Measurements from ENCODE around the gene OR4N5. TPM values are rescaled to one million over a fixed set of nuclear protein-coding genes. Genes with fewer than 3 reads are reported as not detected.

The OR4N5 gene
- total RNA-seq, 4 donors from 2014 or later: not detected

DNA sequence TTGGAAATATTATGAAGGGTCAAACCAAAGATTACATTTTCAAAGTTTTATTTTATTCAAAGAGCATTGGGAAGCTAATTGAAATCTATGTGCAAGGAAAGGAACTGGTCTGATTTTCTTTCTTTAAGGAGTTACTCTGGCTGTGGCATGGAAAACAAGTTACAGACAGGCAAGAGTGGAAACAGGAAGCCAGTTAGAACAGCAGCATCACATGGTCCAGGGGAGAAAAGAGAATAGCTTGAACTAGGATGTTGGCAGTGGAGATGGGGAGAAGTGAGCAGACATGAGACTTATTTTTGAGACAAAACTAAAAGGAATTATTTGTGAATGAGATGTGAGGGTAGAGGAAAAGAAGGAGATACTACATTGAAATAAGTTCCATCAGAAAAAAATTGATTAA is 55.5 kb downstream of the OR4N5 start:
- no peaks in the 10 kb centered on the region for H3K36me3 ChIP-seq
- H3K4me1 ChIP-seq: no peaks in the 10 kb centered on the region
- no peak overlapping the region for H3K27ac ChIP-seq
- H3K27me3 ChIP-seq: no peaks in the 10 kb centered on the region
- H3K9me3 ChIP-seq: no peaks in the 10 kb centered on the region
- no peak overlapping the region for H3K4me3 ChIP-seq
- TF ChIP-seq, protein P1, sequence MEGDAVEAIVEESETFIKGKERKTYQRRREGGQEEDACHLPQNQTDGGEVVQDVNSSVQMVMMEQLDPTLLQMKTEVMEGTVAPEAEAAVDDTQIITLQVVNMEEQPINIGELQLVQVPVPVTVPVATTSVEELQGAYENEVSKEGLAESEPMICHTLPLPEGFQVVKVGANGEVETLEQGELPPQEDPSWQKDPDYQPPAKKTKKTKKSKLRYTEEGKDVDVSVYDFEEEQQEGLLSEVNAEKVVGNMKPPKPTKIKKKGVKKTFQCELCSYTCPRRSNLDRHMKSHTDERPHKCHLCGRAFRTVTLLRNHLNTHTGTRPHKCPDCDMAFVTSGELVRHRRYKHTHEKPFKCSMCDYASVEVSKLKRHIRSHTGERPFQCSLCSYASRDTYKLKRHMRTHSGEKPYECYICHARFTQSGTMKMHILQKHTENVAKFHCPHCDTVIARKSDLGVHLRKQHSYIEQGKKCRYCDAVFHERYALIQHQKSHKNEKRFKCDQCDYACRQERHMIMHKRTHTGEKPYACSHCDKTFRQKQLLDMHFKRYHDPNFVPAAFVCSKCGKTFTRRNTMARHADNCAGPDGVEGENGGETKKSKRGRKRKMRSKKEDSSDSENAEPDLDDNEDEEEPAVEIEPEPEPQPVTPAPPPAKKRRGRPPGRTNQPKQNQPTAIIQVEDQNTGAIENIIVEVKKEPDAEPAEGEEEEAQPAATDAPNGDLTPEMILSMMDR (IDR thresholded peaks at IDR 0.05): no peak
- no peak for TF ChIP-seq POLR2A (IDR thresholded peaks at IDR 0.05)
- intact Hi-C loops (cut with DNase I; ENCODE audit: low total_unique reads): no loop called here
- DNase-seq: no peak

Small RNAs within 50 kb of the gene (small RNA-seq; reads per million reads assigned to genes)
- gene GTF2IP22 (not detected), gene RNA5SP380 (not detected)

Other genes with a start within 250 kb of the OR4N5 start
- gene OR4K5, start 218.2 kb upstream of the OR4N5 start, total RNA-seq: not detected
- not detected for gene OR4K1, start 207.9 kb upstream of the OR4N5 start, total RNA-seq
- gene OR4K15, start 163.2 kb upstream of the OR4N5 start, total RNA-seq: not detected
- gene OR4Q2, start 136.7 kb upstream of the OR4N5 start, total RNA-seq: not detected
- not detected for gene OR4K14, start 119.5 kb upstream of the OR4N5 start, total RNA-seq
- not detected for gene OR4K13, start 102.8 kb upstream of the OR4N5 start, total RNA-seq
- gene OR4L1, start 78.8 kb upstream of the OR4N5 start, total RNA-seq: not detected
- not detected for gene OR4K17, start 28.1 kb upstream of the OR4N5 start, total RNA-seq
- gene OR11G2, start 52.1 kb downstream of the OR4N5 start, total RNA-seq: not detected
- gene OR11H6, start 84.9 kb downstream of the OR4N5 start, total RNA-seq: not detected
- not detected for gene OR11H7, start 90.2 kb downstream of the OR4N5 start, total RNA-seq
- not detected for gene OR11H4, start 100.5 kb downstream of the OR4N5 start, total RNA-seq
- 10 to 100 TPM in 3 of 4 donors, 1 to 10 TPM in 1; 6.5 to 43.8 (median 17.7) TPM for gene TTC5, start 167.1 kb downstream of the OR4N5 start, total RNA-seq
- gene CCNB1IP1, start 194.5 kb downstream of the OR4N5 start, total RNA-seq: 100 to 1,000 TPM in 1 of 4 donors, 10 to 100 TPM in 3; 45.1 to 118 (median 60.4) TPM
- gene PARP2, start 204.8 kb downstream of the OR4N5 start, total RNA-seq: 10 to 100 TPM in 3 of 4 donors, 1 to 10 TPM in 1; 1.8 to 22.5 (median 16.0) TPM